ENCODE results near the gene ANKRD28.

GRCh38 chr3:15823092-15823491 lies 25.3 kb upstream of the ANKRD28 start:
- TF ChIP-seq MAX (IDR thresholded peaks at IDR 0.05) (no peak), CTCF (CRISPR knock-in tag; IDR thresholded peaks at IDR 0.05) (no peak), ZNF530 (CRISPR knock-in tag; IDR thresholded peaks at IDR 0.05; ENCODE audit: low read depth) (no peak), CC2D1A (CRISPR knock-in tag; IDR thresholded peaks at IDR 0.05) (no peak), ATF6 (CRISPR knock-in tag; conservative IDR thresholded peaks at IDR 0.05) (no peak), ZNF784 (CRISPR knock-in tag; IDR thresholded peaks at IDR 0.05; ENCODE audit: borderline replicate concordance) (no peak), ZNF292 (CRISPR knock-in tag; IDR thresholded peaks at IDR 0.05; ENCODE audit: borderline replicate concordance, low read depth) (no peak), PREB (CRISPR knock-in tag; IDR thresholded peaks at IDR 0.05) (no peak)

Measured in HepG2 (cell line).